Measurements from ENCODE around the gene ATP1B3. TPM values are rescaled to one million over a fixed set of nuclear protein-coding genes. Genes with fewer than 3 reads are reported as not detected.
"Not testable (repeated sequence)": the region's sequence is repeated elsewhere in the genome, so short reads cannot be mapped to it uniquely, and the experiment has no call there.

The ATP1B3 gene
- total and polyA plus RNA-seq, 4 donors: 6.8 to 30.2 (median 11.3) TPM

DNA sequence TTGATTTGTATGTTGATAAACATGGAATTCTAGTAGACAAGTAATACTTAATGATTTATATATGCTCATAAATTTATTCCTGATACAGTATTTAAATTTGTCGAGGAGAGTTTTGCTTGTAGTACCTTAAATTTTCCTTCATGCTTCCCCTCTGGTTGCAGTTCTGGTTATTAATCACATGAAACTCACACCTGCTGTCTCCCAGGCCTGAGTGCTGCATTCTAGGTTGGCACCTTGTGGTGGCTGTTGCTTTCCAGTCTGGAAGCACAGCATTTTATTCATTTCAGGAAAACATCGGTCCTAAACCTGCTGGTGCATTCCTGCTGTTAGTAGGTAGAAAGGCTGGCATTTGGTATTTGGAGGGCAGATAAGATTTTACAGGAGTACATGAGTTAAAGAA, 44.9 kb downstream of the ATP1B3 start:
- Histone ChIP-seq H3K9ac (ENCODE audit: low read depth in 1 of 2, low read length in 2 of 2) (no peak overlapping the region), H3K27me3 (ENCODE audit: control insufficient read depth in 4 of 4, insufficient read depth in 4 of 4, low read length in 3 of 4) (no peaks in the 10 kb centered on the region), H3K9me3 (ENCODE audit: control insufficient read depth in 4 of 4, low read length in 3 of 4) (no peaks in the 10 kb centered on the region), H3K36me3 (ENCODE audit: control insufficient read depth in 4 of 4, insufficient read depth in 3 of 4, low read depth in 1 of 4, low read length in 3 of 4) (no peaks in the 10 kb centered on the region), H3K27ac (ENCODE audit: low read depth in 1 of 2, low read length in 2 of 2) (no peak overlapping the region), H3K4me1 (ENCODE audit: control insufficient read depth in 4 of 4, insufficient read depth in 4 of 4, low read length in 3 of 4) (no peaks in the 10 kb centered on the region), H3K4me3 (ENCODE audit: low read depth in 1 of 3, low read length in 3 of 3) (no peak overlapping the region)
- TF ChIP-seq YY1 (IDR thresholded peaks at IDR 0.05): no peak
- no peak for TF ChIP-seq RAD21 (IDR thresholded peaks at IDR 0.05)
- TF ChIP-seq, protein P1, sequence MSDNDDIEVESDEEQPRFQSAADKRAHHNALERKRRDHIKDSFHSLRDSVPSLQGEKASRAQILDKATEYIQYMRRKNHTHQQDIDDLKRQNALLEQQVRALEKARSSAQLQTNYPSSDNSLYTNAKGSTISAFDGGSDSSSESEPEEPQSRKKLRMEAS (IDR thresholded peaks at IDR 0.05): no peak
- no peak for TF ChIP-seq HNF4G (IDR thresholded peaks at IDR 0.05)
- TF ChIP-seq JUND (IDR thresholded peaks at IDR 0.05): no peak
- no peak for TF ChIP-seq FOXA2 (IDR thresholded peaks at IDR 0.05)
- no peak for TF ChIP-seq RXRA (IDR thresholded peaks at IDR 0.05)
- TF ChIP-seq, protein P2, sequence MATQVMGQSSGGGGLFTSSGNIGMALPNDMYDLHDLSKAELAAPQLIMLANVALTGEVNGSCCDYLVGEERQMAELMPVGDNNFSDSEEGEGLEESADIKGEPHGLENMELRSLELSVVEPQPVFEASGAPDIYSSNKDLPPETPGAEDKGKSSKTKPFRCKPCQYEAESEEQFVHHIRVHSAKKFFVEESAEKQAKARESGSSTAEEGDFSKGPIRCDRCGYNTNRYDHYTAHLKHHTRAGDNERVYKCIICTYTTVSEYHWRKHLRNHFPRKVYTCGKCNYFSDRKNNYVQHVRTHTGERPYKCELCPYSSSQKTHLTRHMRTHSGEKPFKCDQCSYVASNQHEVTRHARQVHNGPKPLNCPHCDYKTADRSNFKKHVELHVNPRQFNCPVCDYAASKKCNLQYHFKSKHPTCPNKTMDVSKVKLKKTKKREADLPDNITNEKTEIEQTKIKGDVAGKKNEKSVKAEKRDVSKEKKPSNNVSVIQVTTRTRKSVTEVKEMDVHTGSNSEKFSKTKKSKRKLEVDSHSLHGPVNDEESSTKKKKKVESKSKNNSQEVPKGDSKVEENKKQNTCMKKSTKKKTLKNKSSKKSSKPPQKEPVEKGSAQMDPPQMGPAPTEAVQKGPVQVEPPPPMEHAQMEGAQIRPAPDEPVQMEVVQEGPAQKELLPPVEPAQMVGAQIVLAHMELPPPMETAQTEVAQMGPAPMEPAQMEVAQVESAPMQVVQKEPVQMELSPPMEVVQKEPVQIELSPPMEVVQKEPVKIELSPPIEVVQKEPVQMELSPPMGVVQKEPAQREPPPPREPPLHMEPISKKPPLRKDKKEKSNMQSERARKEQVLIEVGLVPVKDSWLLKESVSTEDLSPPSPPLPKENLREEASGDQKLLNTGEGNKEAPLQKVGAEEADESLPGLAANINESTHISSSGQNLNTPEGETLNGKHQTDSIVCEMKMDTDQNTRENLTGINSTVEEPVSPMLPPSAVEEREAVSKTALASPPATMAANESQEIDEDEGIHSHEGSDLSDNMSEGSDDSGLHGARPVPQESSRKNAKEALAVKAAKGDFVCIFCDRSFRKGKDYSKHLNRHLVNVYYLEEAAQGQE (IDR thresholded peaks at IDR 0.05): no peak
- TF ChIP-seq TAF1 (conservative IDR thresholded peaks at IDR 0.05): no peak
- no peak for TF ChIP-seq HNF4A (conservative IDR thresholded peaks at IDR 0.05)
- TF ChIP-seq SP1 (IDR thresholded peaks at IDR 0.05): no peak
- TF ChIP-seq, protein P3, sequence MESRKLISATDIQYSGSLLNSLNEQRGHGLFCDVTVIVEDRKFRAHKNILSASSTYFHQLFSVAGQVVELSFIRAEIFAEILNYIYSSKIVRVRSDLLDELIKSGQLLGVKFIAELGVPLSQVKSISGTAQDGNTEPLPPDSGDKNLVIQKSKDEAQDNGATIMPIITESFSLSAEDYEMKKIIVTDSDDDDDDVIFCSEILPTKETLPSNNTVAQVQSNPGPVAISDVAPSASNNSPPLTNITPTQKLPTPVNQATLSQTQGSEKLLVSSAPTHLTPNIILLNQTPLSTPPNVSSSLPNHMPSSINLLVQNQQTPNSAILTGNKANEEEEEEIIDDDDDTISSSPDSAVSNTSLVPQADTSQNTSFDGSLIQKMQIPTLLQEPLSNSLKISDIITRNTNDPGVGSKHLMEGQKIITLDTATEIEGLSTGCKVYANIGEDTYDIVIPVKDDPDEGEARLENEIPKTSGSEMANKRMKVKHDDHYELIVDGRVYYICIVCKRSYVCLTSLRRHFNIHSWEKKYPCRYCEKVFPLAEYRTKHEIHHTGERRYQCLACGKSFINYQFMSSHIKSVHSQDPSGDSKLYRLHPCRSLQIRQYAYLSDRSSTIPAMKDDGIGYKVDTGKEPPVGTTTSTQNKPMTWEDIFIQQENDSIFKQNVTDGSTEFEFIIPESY (IDR thresholded peaks at IDR 0.05): no peak
- TF ChIP-seq NR2F2 (IDR thresholded peaks at IDR 0.05): no peak
- no peak for DNase-seq (ENCODE audit: low spot score)
- 90% methylated on average over 2 of the region's 2 CpGs for WGBS

DNA sequence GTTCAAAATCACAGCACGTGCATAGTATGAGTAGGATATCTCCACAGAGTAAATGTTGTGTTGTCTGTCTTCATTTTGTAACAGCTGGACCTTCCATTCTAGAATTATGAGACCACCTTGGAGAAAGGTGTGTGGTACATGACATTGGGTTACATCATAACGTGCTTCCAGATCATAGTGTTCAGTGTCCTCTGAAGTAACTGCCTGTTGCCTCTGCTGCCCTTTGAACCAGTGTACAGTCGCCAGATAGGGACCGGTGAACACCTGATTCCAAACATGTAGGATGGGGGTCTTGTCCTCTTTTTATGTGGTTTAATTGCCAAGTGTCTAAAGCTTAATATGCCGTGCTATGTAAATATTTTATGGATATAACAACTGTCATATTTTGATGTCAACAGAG, 49.2 kb downstream of the ATP1B3 start:
- not testable (repeated sequence) for H3K4me1 ChIP-seq (ENCODE audit: control insufficient read depth in 4 of 4, insufficient read depth in 4 of 4, low read length in 3 of 4); H3K9me3 ChIP-seq (ENCODE audit: control insufficient read depth in 4 of 4, low read length in 3 of 4); DNase-seq (ENCODE audit: low spot score); H3K9ac ChIP-seq (ENCODE audit: low read depth in 1 of 2, low read length in 2 of 2); H3K27ac ChIP-seq (ENCODE audit: low read depth in 1 of 2, low read length in 2 of 2); H3K4me3 ChIP-seq (ENCODE audit: low read depth in 1 of 3, low read length in 3 of 3); H3K36me3 ChIP-seq (ENCODE audit: control insufficient read depth in 4 of 4, insufficient read depth in 3 of 4, low read depth in 1 of 4, low read length in 3 of 4); H3K27me3 ChIP-seq (ENCODE audit: control insufficient read depth in 4 of 4, insufficient read depth in 4 of 4, low read length in 3 of 4)
- 70% methylated on average over 5 of the region's 5 CpGs for WGBS

DNA sequence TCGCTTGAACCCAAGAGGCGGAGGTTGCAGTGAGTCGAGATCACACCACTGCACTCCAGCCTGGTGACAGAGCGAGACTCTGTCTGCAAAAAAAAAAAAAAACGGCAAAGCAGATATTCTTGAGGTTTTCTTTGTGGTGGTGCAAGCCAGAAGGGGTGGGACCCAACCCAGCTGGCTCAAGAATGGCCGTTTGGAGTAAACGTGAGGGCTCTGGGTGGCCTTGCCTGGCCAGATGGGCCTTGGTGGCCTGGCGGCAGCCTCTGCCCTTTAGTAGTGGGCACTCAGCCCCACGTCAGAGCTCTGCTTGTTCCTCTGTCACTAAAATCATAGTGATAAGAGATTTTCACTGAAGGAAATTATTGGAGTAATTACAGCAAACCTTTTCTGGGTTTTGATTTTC, 50.5 kb downstream of the ATP1B3 start:
- TF ChIP-seq SP1 (IDR thresholded peaks at IDR 0.05) (no peak), NR2F2 (IDR thresholded peaks at IDR 0.05) (no peak), HNF4A (conservative IDR thresholded peaks at IDR 0.05) (no peak), GABPA (IDR thresholded peaks at IDR 0.05 in 1 of 2, conservative IDR thresholded peaks at IDR 0.05 in 1 of 2) (no peak), RXRA (IDR thresholded peaks at IDR 0.05) (no peak), FOXA1 (IDR thresholded peaks at IDR 0.05) (no peak), YY1 (IDR thresholded peaks at IDR 0.05) (no peak), JUND (IDR thresholded peaks at IDR 0.05) (no peak), FOXA2 (IDR thresholded peaks at IDR 0.05) (no peak), EGR1 (IDR thresholded peaks at IDR 0.05; ENCODE audit: low read depth in 2 of 2) (no peak)
- TF ChIP-seq, protein P1 (IDR thresholded peaks at IDR 0.05): no peak
- TF ChIP-seq, protein P4, sequence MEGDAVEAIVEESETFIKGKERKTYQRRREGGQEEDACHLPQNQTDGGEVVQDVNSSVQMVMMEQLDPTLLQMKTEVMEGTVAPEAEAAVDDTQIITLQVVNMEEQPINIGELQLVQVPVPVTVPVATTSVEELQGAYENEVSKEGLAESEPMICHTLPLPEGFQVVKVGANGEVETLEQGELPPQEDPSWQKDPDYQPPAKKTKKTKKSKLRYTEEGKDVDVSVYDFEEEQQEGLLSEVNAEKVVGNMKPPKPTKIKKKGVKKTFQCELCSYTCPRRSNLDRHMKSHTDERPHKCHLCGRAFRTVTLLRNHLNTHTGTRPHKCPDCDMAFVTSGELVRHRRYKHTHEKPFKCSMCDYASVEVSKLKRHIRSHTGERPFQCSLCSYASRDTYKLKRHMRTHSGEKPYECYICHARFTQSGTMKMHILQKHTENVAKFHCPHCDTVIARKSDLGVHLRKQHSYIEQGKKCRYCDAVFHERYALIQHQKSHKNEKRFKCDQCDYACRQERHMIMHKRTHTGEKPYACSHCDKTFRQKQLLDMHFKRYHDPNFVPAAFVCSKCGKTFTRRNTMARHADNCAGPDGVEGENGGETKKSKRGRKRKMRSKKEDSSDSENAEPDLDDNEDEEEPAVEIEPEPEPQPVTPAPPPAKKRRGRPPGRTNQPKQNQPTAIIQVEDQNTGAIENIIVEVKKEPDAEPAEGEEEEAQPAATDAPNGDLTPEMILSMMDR (IDR thresholded peaks at IDR 0.05; ENCODE audit: low read depth, low read length, missing input control): no peak
- Histone ChIP-seq H3K27ac (ENCODE audit: low read depth in 1 of 2, low read length in 2 of 2) (no peak overlapping the region), H3K9me3 (ENCODE audit: control insufficient read depth in 4 of 4, low read length in 3 of 4) (no peaks in the 10 kb centered on the region), H3K36me3 (ENCODE audit: control insufficient read depth in 4 of 4, insufficient read depth in 3 of 4, low read depth in 1 of 4, low read length in 3 of 4) (no peaks in the 10 kb centered on the region), H3K4me3 (ENCODE audit: low read depth in 1 of 3, low read length in 3 of 3) (no peak overlapping the region), H3K4me1 (ENCODE audit: control insufficient read depth in 4 of 4, insufficient read depth in 4 of 4, low read length in 3 of 4) (no peaks in the 10 kb centered on the region), H3K9ac (ENCODE audit: low read depth in 1 of 2, low read length in 2 of 2) (no peak overlapping the region), H3K27me3 (ENCODE audit: control insufficient read depth in 4 of 4, insufficient read depth in 4 of 4, low read length in 3 of 4) (no peaks in the 10 kb centered on the region)
- no peak for DNase-seq (ENCODE audit: low spot score)
- 87% methylated on average over 9 of the region's 9 CpGs for WGBS

Data from liver (tissue), 9 donors.